ENCODE data around the gene TP53TG5. TPM values are rescaled to one million over a fixed set of nuclear protein-coding genes. Genes with fewer than 3 reads are reported as not detected.

TP53TG5 gene
- total and polyA plus RNA-seq, 10 of the 15 experiments (the other 5 are each of a cell fraction or from before 2014, with no cell fraction given) = 0.24 TPM; not detected in 9

- no peak for TF ChIP-seq RFX5 (IDR thresholded peaks at IDR 0.05; ENCODE audit: low read depth, low read length)
- TF ChIP-seq DPF2 (IDR thresholded peaks at IDR 0.05) = no peak
- TF ChIP-seq SP1 (IDR thresholded peaks at IDR 0.05; ENCODE audit: low read depth, low read length) = no peak
Observed at GRCh38 chr20:45341939-45342854, 35.9 kb downstream of the TP53TG5 start (continued).

- no peak overlapping the region for H3K9ac ChIP-seq (ENCODE audit: control insufficient read depth, insufficient read depth, low read length)
- H3K9me3 ChIP-seq (replicated peaks; ENCODE audit: control insufficient read depth, insufficient read depth, low read length) = no peaks in the 10 kb centered on the region
- H3K4me1 ChIP-seq (ENCODE audit: control insufficient read depth, insufficient read depth, low read length) = peaks cover 5% of the 10 kb centered on the region
- H4K20me1 ChIP-seq (ENCODE audit: control insufficient read depth, insufficient read depth) = peaks cover 2% of the 10 kb centered on the region; the same call in 1 of the 2 replicates
- DNase-seq (ENCODE audit: low read depth, low spot score) (no peak), ATAC-seq (no peak), FAIRE-seq (no peak)
- TF ChIP-seq WRNIP1 (IDR thresholded peaks at IDR 0.05; ENCODE audit: borderline replicate concordance, low read depth, low read length) (no peak), CHD2 (IDR thresholded peaks at IDR 0.05; ENCODE audit: borderline replicate concordance, low read depth, low read length) (no peak), TCF12 (IDR thresholded peaks at IDR 0.05; ENCODE audit: low read depth, low read length) (no peak), BHLHE40 (IDR thresholded peaks at IDR 0.05; ENCODE audit: borderline replicate concordance in 1 of 2, low read depth in 2 of 2, low read length in 1 of 2) (no peak), SRF (IDR thresholded peaks at IDR 0.05; ENCODE audit: low read depth in 2 of 2, low read length in 2 of 2) (no peak), SUPT20H (IDR thresholded peaks at IDR 0.05; ENCODE audit: borderline replicate concordance, control insufficient read depth, low read depth, low read length) (no peak), NRF1 (conservative IDR thresholded peaks at IDR 0.05; ENCODE audit: low read depth, low read length) (no peak), POU2F2 (IDR thresholded peaks at IDR 0.05; ENCODE audit: borderline replicate concordance, low read depth, low read length) (no peak)
- TF ChIP-seq, protein P1, sequence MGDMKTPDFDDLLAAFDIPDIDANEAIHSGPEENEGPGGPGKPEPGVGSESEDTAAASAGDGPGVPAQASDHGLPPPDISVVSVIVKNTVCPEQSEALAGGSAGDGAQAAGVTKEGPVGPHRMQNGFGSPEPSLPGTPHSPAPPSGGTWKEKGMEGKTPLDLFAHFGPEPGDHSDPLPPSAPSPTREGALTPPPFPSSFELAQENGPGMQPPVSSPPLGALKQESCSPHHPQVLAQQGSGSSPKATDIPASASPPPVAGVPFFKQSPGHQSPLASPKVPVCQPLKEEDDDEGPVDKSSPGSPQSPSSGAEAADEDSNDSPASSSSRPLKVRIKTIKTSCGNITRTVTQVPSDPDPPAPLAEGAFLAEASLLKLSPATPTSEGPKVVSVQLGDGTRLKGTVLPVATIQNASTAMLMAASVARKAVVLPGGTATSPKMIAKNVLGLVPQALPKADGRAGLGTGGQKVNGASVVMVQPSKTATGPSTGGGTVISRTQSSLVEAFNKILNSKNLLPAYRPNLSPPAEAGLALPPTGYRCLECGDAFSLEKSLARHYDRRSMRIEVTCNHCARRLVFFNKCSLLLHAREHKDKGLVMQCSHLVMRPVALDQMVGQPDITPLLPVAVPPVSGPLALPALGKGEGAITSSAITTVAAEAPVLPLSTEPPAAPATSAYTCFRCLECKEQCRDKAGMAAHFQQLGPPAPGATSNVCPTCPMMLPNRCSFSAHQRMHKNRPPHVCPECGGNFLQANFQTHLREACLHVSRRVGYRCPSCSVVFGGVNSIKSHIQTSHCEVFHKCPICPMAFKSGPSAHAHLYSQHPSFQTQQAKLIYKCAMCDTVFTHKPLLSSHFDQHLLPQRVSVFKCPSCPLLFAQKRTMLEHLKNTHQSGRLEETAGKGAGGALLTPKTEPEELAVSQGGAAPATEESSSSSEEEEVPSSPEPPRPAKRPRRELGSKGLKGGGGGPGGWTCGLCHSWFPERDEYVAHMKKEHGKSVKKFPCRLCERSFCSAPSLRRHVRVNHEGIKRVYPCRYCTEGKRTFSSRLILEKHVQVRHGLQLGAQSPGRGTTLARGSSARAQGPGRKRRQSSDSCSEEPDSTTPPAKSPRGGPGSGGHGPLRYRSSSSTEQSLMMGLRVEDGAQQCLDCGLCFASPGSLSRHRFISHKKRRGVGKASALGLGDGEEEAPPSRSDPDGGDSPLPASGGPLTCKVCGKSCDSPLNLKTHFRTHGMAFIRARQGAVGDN (IDR thresholded peaks at IDR 0.05) = no peak
- TF ChIP-seq, protein P2, sequence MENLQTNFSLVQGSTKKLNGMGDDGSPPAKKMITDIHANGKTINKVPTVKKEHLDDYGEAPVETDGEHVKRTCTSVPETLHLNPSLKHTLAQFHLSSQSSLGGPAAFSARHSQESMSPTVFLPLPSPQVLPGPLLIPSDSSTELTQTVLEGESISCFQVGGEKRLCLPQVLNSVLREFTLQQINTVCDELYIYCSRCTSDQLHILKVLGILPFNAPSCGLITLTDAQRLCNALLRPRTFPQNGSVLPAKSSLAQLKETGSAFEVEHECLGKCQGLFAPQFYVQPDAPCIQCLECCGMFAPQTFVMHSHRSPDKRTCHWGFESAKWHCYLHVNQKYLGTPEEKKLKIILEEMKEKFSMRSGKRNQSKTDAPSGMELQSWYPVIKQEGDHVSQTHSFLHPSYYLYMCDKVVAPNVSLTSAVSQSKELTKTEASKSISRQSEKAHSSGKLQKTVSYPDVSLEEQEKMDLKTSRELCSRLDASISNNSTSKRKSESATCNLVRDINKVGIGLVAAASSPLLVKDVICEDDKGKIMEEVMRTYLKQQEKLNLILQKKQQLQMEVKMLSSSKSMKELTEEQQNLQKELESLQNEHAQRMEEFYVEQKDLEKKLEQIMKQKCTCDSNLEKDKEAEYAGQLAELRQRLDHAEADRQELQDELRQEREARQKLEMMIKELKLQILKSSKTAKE (IDR thresholded peaks at IDR 0.05; ENCODE audit: low read depth, poor library complexity, severe bottlenecking) = no peak
- H3K4me2 ChIP-seq (ENCODE audit: control insufficient read depth, insufficient read depth) = no peak overlapping the region
- POLR2A ChIA-PET = no interaction called here
- H3K36me3 ChIP-seq (ENCODE audit: control insufficient read depth in 2 of 2, insufficient read depth in 2 of 2, low read length in 1 of 2) = no peaks in the 10 kb centered on the region
- RAD21 ChIA-PET (ENCODE audit: unreplicated experiment) = no interaction called here
- 0% methylated on average over 3 of the region's 3 CpGs for WGBS (ENCODE audit: insufficient coverage, insufficient replicate concordance, low lambda C conversion rate, missing lambda C conversion rate)
- no peak overlapping the region for H3K4me3 ChIP-seq
- no TSS peak for BruUV-seq (replicated peaks)
- no peaks in the 10 kb centered on the region for H3K79me2 ChIP-seq (ENCODE audit: control insufficient read depth, insufficient read depth, low read length)
- H3K27ac ChIP-seq (ENCODE audit: control insufficient read depth, insufficient read depth) = no peak overlapping the region
- H2AFZ ChIP-seq (ENCODE audit: control insufficient read depth, low read depth, low read length) = no peak overlapping the region
- in situ Hi-C loops (cut with MboI) (no loop called here), intact Hi-C loops (cut with micrococcal nuclease; ENCODE audit: unreplicated experiment) (no loop called here)
- CTCF ChIA-PET = interaction anchor here (0.9 kb wide), 1 partner anchor 96 kb away, joined by 4 read pairs; no protein-coding TSS in a partner anchor
- H3K27me3 ChIP-seq (replicated peaks in 1 of 2; ENCODE audit: control insufficient read depth in 2 of 2, insufficient read depth in 2 of 2, low read length in 1 of 2) = no peaks in the 10 kb centered on the region
- SMC1A ChIA-PET (ENCODE audit: uncharacterized antibody, unreplicated experiment) = interaction anchor here (0.6 kb wide), 1 partner anchor 95 kb away, joined by 3 read pairs; no protein-coding TSS in a partner anchor
Observed at GRCh38 chr20:45341579-45341938, 36.6 kb downstream of the TP53TG5 start.

Measured in GM12878 (cell line).